Lung (tissue), 12 donors: Measurements from ENCODE around the gene SP8. TPM values are rescaled to one million over a fixed set of nuclear protein-coding genes. Genes with fewer than 3 reads are reported as not detected.
A peak's percentile ranks its signal among the peaks of the same experiment; 100 is the strongest.

Experiments
- ATAC-seq: fragments of 200-7000 bp; cut with Tn5 transposase; one replicate; pipeline ENCODE4 v1.9.1; 2020; ENCODE audit warnings: moderate number of reproducible peaks; ENCODE audit not compliant: insufficient read depth, low FRiP score
- DNase-seq, 3 donors: peaks; one replicate each; pipeline ENCODE4 v3.0.0-alpha.2; 2013 to 2017
- H3K27ac ChIP-seq, 2 donors: one replicate each; pipeline ENCODE4 v1.5.1; 2013; ENCODE audit warnings: mild to moderate bottlenecking in 2 of 2, moderate library complexity in 2 of 2, control low read depth in 1 of 2, inconsistent platforms in 1 of 2, low read depth in 1 of 2, low read length in 1 of 2
- H3K27me3 ChIP-seq, 3 donors: one replicate each; pipeline ENCODE4 v1.5.1; 2013; ENCODE audit warnings: low read length in 2 of 3; ENCODE audit not compliant: control insufficient read depth in 3 of 3, insufficient read depth in 3 of 3
- H3K36me3 ChIP-seq, 4 donors: one replicate each; pipeline ENCODE4 v1.5.1; 2013; ENCODE audit warnings: low read length in 4 of 4, mild to moderate bottlenecking in 1 of 4, moderate library complexity in 1 of 4; ENCODE audit not compliant: control insufficient read depth in 4 of 4, insufficient read depth in 4 of 4
- H3K4me1 ChIP-seq, 5 donors: one replicate each; pipeline ENCODE4 v1.5.1; 2013; ENCODE audit warnings: low read length in 5 of 5, mild to moderate bottlenecking in 2 of 5, moderate library complexity in 1 of 5; ENCODE audit not compliant: control insufficient read depth in 5 of 5, insufficient read depth in 5 of 5
- H3K4me3 ChIP-seq: one replicate; pipeline ENCODE4 v1.5.1; 2013; ENCODE audit warnings: mild to moderate bottlenecking, control low read depth, moderate library complexity
- H3K9ac ChIP-seq, 2 donors: one replicate each; pipeline ENCODE4 v1.5.1; 2013; ENCODE audit warnings: low read length in 2 of 2, control low read depth in 1 of 2; ENCODE audit not compliant: insufficient read depth in 1 of 2
- H3K9me3 ChIP-seq, 4 donors: one replicate each; pipeline ENCODE4 v1.5.1; 2013; ENCODE audit warnings: low read length in 3 of 4, mild to moderate bottlenecking in 1 of 4, moderate library complexity in 1 of 4; ENCODE audit not compliant: control insufficient read depth in 4 of 4, insufficient read depth in 3 of 4
- WGBS, 2 donors: extraction: QIAGEN DNeasy Blood & Tissue Kit; methylation state at CpG; one replicate each; pipeline ENCODE4 v1.1.7; 2013; 5-methylcytosine and 5-hydroxymethylcytosine counted together
- polyA plus RNA-seq, 2 donors: library from polyadenylated mRNA; stranded (reverse); fragments of 200-250 nt; gene quantifications; one replicate each; pipeline ENCODE4 v1.2.1, GENCODE V29; 2013
- total RNA-seq, 2 donors: library from RNA; depleted of rRNA in 1 of 2; stranded (reverse); fragments of >200 nt in 1 of 2; gene quantifications; one replicate each; pipeline ENCODE4 v1.2.1, GENCODE V29; 2014 to 2021
- TF ChIP-seq, protein P1 (sequence below): IDR thresholded peaks from 2 replicates; pipeline ENCODE4 v1.5.1; 2012; ENCODE audit warnings: mild to moderate bottlenecking; ENCODE audit errors: control extremely low read depth, extremely low read depth
- donor health status: control.
- donor health status: control.
- donor health status: Bipolar disorder and iron deficiency.
- donor health status: healthy.
- donor health status: DM: yes; HTN: yes; CAD: no.

SP8 gene
- total and polyA plus RNA-seq, 4 donors = not detected

GRCh38 chr7:20776942-20777341, 9.7 kb downstream of the SP8 start:
- no peak overlapping the region for H3K27ac ChIP-seq

GRCh38 chr7:20776214-20776911, 10.3 kb downstream of the SP8 start:
- Histone ChIP-seq H3K4me3 (no peak overlapping the region), H3K36me3 (no peaks in the 10 kb centered on the region), H3K9ac (no peak overlapping the region), H3K9me3 (peaks cover 0 to 1% (median 0%) of the 10 kb centered on the region in 4 donors), H3K27ac (no peak overlapping the region), H3K27me3 (peaks cover 0 to 85% (median 84%) of the 10 kb centered on the region in 3 donors), H3K4me1 (peaks cover 0 to 9% (median 0%) of the 10 kb centered on the region in 5 donors)
- WGBS, 2 donors = 9 to 12% methylated on average over 29 of the region's 29 CpGs
- DNase-seq = peak in 1 of 3 donors; percentile 10
- no peak for ATAC-seq
- TF ChIP-seq, protein P1, sequence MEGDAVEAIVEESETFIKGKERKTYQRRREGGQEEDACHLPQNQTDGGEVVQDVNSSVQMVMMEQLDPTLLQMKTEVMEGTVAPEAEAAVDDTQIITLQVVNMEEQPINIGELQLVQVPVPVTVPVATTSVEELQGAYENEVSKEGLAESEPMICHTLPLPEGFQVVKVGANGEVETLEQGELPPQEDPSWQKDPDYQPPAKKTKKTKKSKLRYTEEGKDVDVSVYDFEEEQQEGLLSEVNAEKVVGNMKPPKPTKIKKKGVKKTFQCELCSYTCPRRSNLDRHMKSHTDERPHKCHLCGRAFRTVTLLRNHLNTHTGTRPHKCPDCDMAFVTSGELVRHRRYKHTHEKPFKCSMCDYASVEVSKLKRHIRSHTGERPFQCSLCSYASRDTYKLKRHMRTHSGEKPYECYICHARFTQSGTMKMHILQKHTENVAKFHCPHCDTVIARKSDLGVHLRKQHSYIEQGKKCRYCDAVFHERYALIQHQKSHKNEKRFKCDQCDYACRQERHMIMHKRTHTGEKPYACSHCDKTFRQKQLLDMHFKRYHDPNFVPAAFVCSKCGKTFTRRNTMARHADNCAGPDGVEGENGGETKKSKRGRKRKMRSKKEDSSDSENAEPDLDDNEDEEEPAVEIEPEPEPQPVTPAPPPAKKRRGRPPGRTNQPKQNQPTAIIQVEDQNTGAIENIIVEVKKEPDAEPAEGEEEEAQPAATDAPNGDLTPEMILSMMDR = no peak

More at GRCh38 chr7:20776942-20777341, 9.7 kb downstream of the SP8 start:
- Histone ChIP-seq H3K9ac (no peak overlapping the region), H3K9me3 (peaks cover 0 to 1% (median 0%) of the 10 kb centered on the region in 4 donors), H3K27me3 (peaks cover 0 to 86% (median 85%) of the 10 kb centered on the region in 3 donors), H3K4me1 (peaks cover 0 to 9% (median 0%) of the 10 kb centered on the region in 5 donors), H3K4me3 (no peak overlapping the region), H3K36me3 (no peaks in the 10 kb centered on the region)
- DNase-seq = no peak
- no peak for ATAC-seq
- WGBS, 2 donors = 15 to 23% methylated on average over 10 of the region's 10 CpGs
- TF ChIP-seq, protein P1 = no peak

DNA sequence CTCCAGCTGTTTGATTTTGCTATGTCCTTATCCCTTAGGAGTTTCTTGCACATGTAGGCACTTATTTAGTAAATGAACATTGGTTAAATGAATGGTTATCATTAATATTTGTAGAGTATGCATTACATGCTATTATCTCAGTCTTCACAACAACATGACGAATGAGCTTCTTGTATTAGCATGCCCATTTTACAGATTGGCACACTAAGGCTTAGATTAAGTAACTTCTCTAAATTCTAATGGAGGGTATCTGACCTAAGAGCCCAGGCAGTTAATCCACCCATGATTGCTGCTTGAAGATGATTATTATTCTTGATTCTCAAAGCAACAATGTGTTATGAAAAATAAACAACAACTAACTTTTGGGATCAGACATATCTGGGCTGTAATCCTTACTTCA, 32.7 kb downstream of the SP8 start:
- Histone ChIP-seq H3K36me3 (no peaks in the 10 kb centered on the region), H3K4me1 (no peaks in the 10 kb centered on the region), H3K4me3 (no peak overlapping the region), H3K27me3 (no peaks in the 10 kb centered on the region), H3K9me3 (no peaks in the 10 kb centered on the region), H3K27ac (no peak overlapping the region), H3K9ac (no peak overlapping the region)
- DNase-seq = no peak
- WGBS, 2 donors = 97 to 98% methylated on average over 1 of the region's 1 CpG
- TF ChIP-seq, protein P1 = no peak
- ATAC-seq = no peak

- no peak for DNase-seq
- 85 to 93% methylated on average over 1 of the region's 1 CpG for WGBS, 2 donors
- no peak for ATAC-seq
- no peaks in the 10 kb centered on the region for H3K9me3 ChIP-seq
- H3K9ac ChIP-seq = no peak overlapping the region
- TF ChIP-seq, protein P1 = no peak
- H3K27ac ChIP-seq = no peak overlapping the region
- no peaks in the 10 kb centered on the region for H3K36me3 ChIP-seq
- H3K4me3 ChIP-seq = no peak overlapping the region
- H3K27me3 ChIP-seq = no peaks in the 10 kb centered on the region
- H3K4me1 ChIP-seq = peaks cover 0 to 5% (median 0%) of the 10 kb centered on the region in 5 donors
Observed at GRCh38 chr7:20749906-20750305, 36.8 kb downstream of the SP8 start.
